Measurements from ENCODE around the gene UBE2O.

DNA sequence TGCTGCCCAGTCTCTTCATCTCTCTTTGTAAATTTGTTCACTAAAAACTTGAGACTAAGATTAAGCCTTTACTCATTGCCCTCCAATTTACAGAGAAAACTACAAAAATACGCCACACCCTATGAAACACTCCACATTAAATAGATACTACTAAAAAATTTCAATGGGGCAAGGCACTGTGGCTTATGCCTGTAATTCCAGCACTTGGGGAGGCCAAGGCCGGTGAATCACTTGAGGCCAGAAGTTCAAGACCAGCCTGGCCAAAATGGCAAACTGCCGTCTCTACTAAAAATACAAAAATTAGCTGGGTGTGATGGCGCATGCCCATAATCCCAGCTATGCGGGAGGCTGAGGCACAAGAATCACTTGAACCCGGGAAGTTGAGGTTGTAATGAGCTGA, 3.8 kb downstream of the UBE2O start:
- TF ChIP-seq POLR2A (IDR thresholded peaks at IDR 0.05) (no peak), EP300 (IDR thresholded peaks at IDR 0.05) (no peak)
- TF ChIP-seq, protein P1, sequence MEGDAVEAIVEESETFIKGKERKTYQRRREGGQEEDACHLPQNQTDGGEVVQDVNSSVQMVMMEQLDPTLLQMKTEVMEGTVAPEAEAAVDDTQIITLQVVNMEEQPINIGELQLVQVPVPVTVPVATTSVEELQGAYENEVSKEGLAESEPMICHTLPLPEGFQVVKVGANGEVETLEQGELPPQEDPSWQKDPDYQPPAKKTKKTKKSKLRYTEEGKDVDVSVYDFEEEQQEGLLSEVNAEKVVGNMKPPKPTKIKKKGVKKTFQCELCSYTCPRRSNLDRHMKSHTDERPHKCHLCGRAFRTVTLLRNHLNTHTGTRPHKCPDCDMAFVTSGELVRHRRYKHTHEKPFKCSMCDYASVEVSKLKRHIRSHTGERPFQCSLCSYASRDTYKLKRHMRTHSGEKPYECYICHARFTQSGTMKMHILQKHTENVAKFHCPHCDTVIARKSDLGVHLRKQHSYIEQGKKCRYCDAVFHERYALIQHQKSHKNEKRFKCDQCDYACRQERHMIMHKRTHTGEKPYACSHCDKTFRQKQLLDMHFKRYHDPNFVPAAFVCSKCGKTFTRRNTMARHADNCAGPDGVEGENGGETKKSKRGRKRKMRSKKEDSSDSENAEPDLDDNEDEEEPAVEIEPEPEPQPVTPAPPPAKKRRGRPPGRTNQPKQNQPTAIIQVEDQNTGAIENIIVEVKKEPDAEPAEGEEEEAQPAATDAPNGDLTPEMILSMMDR (IDR thresholded peaks at IDR 0.05): no peak

All from ovary (tissue), 3 donors.